ENCODE results near the gene CDH24.
A peak's percentile ranks its signal among the peaks of the same experiment; 100 is the strongest.
"Not testable (repeated sequence)": the region's sequence is repeated elsewhere in the genome, so short reads cannot be mapped to it uniquely, and the experiment has no call there.

The CDH24 gene

GRCh38 chr14:23015618-23016017 is 41.7 kb downstream of the CDH24 start:
- DNase-seq: no peak

GRCh38 chr14:23013749-23014054 is 43.6 kb downstream of the CDH24 start:
- DNase-seq: not testable (repeated sequence)

- DNase-seq: no peak
These were observed 44.1 kb downstream of the CDH24 start for GRCh38 chr14:23013054-23013748.

GRCh38 chr14:23009939-23010726 is 47.2 kb downstream of the CDH24 start, which contains the start of gene C14orf93:
Gene C14orf93 (minus strand): TSS chr14:23010143. CDS start chr14:22999023, 11,120 bp downstream.
- peak; percentile 89 for DNase-seq

- no peak for DNase-seq
These were observed 47.8 kb downstream of the CDH24 start for GRCh38 chr14:23009483-23009938.

- no peak for DNase-seq
These were observed 48.5 kb downstream of the CDH24 start for GRCh38 chr14:23008831-23009230.

GRCh38 chr14:23006544-23007419 is 50.5 kb downstream of the CDH24 start:
- DNase-seq: peak; percentile 98

GRCh38 chr14:23006188-23006534 is 51.2 kb downstream of the CDH24 start:
- no peak for DNase-seq

- no peak for DNase-seq
These were observed 51.7 kb downstream of the CDH24 start for GRCh38 chr14:23005451-23006187.

- not testable (repeated sequence) for DNase-seq
These were observed 53.0 kb downstream of the CDH24 start for GRCh38 chr14:23004274-23004673.

GRCh38 chr14:23002592-23002991 is 54.7 kb downstream of the CDH24 start:
- no peak for DNase-seq

- no peak for DNase-seq
These were observed 56.5 kb downstream of the CDH24 start for GRCh38 chr14:23000860-23001259.

- no peak for DNase-seq
These were observed 58.8 kb downstream of the CDH24 start for GRCh38 chr14:22998329-22999012.

GRCh38 chr14:22997676-22998323 is 59.5 kb downstream of the CDH24 start:
- no peak for DNase-seq
